NCI-H446 (cell line): ENCODE data around the gene FGG.

ENCODE experiments used
- DNase-seq, 2 experiments: peaks; one replicate each; lab custom pipeline; 2025; lab: John Stamatoyannopoulos, UW

The FGG gene

GRCh38 chr4:154585369-154586018, 27.0 kb downstream of the FGG start:
- DNase-seq, result no peak

GRCh38 chr4:154584259-154584658, 28.2 kb downstream of the FGG start:
- DNase-seq, result no peak

GRCh38 chr4:154583677-154584076, 28.8 kb downstream of the FGG start:
- no peak for DNase-seq

GRCh38 chr4:154583230-154583629, 29.2 kb downstream of the FGG start:
- no peak for DNase-seq

GRCh38 chr4:154582723-154583122, 29.7 kb downstream of the FGG start:
- no peak for DNase-seq

GRCh38 chr4:154579927-154580326, 32.5 kb downstream of the FGG start:
- no peak for DNase-seq

- DNase-seq, result no peak
Measured at GRCh38 chr4:154578919-154579318, 33.5 kb downstream of the FGG start.

- no peak for DNase-seq
Measured at GRCh38 chr4:154577324-154577723, 35.1 kb downstream of the FGG start.

- no peak for DNase-seq
Measured at GRCh38 chr4:154574311-154574710, 38.1 kb downstream of the FGG start.

GRCh38 chr4:154573190-154573870, 39.1 kb downstream of the FGG start:
- DNase-seq, result no peak

GRCh38 chr4:154569584-154569983, 42.9 kb downstream of the FGG start:
- no peak for DNase-seq

GRCh38 chr4:154569028-154569427, 43.4 kb downstream of the FGG start:
- no peak for DNase-seq

- DNase-seq, result no peak
Measured at GRCh38 chr4:154566639-154567204, 45.7 kb downstream of the FGG start.

- no peak for DNase-seq
Measured at GRCh38 chr4:154565704-154566103, 46.8 kb downstream of the FGG start.

GRCh38 chr4:154564311-154564710, 48.1 kb downstream of the FGG start:
- DNase-seq, result no peak

- no peak for DNase-seq
Measured at GRCh38 chr4:154562697-154563254, 49.7 kb downstream of the FGG start, which contains the start of gene FGB. FGB (plus strand) TSS chr4:154563011; CDS start chr4:154563019, 8 bp downstream.

- no peak for DNase-seq
Measured at GRCh38 chr4:154560824-154561231, 51.6 kb downstream of the FGG start.

GRCh38 chr4:154560419-154560801, 52.0 kb downstream of the FGG start:
- no peak for DNase-seq

GRCh38 chr4:154559494-154560418, 52.7 kb downstream of the FGG start:
- DNase-seq, result peak; percentile 10 to 43

- DNase-seq, result no peak
Measured at GRCh38 chr4:154559141-154559493, 53.3 kb downstream of the FGG start.
